NK-92 (cell line): ENCODE measurements around the gene XXYLT1.

Experiments used
- DNase-seq: peaks from one replicate; lab custom pipeline; 2025; ENCODE audit not compliant: unreplicated experiment; lab: John Stamatoyannopoulos, UW

Gene XXYLT1

GRCh38 chr3:195251336-195252065 lies 19.5 kb downstream of the XXYLT1 start:
- DNase-seq = no peak

GRCh38 chr3:195250473-195251251 lies 20.3 kb downstream of the XXYLT1 start:
- no peak for DNase-seq

GRCh38 chr3:195249858-195250464 lies 21.0 kb downstream of the XXYLT1 start:
- DNase-seq = no peak

- DNase-seq = no peak
Observed at GRCh38 chr3:195249057-195249770, 21.7 kb downstream of the XXYLT1 start.

- no peak for DNase-seq
Observed at GRCh38 chr3:195248281-195248680, 22.7 kb downstream of the XXYLT1 start.

- DNase-seq = no peak
Observed at GRCh38 chr3:195247863-195248189, 23.1 kb downstream of the XXYLT1 start.

GRCh38 chr3:195247086-195247862 lies 23.7 kb downstream of the XXYLT1 start:
- no peak for DNase-seq

GRCh38 chr3:195246581-195246995 lies 24.4 kb downstream of the XXYLT1 start:
- no peak for DNase-seq

- no peak for DNase-seq
Observed at GRCh38 chr3:195245531-195245951, 25.4 kb downstream of the XXYLT1 start.

- no peak for DNase-seq
Observed at GRCh38 chr3:195241592-195242355, 29.2 kb downstream of the XXYLT1 start.

GRCh38 chr3:195240939-195241338 lies 30.0 kb downstream of the XXYLT1 start:
- DNase-seq = no peak

- no peak for DNase-seq
Observed at GRCh38 chr3:195240171-195240701, 30.7 kb downstream of the XXYLT1 start.

- DNase-seq = no peak
Observed at GRCh38 chr3:195239121-195239520, 31.8 kb downstream of the XXYLT1 start.

- DNase-seq = no peak
Observed at GRCh38 chr3:195238586-195239118, 32.3 kb downstream of the XXYLT1 start.

- DNase-seq = no peak
Observed at GRCh38 chr3:195238081-195238571, 32.8 kb downstream of the XXYLT1 start.

GRCh38 chr3:195236801-195237570 lies 34.0 kb downstream of the XXYLT1 start:
- no peak for DNase-seq

- no peak for DNase-seq
Observed at GRCh38 chr3:195236076-195236798, 34.7 kb downstream of the XXYLT1 start.

- DNase-seq = no peak
Observed at GRCh38 chr3:195230244-195230643, 40.7 kb downstream of the XXYLT1 start.
